Fibroblast of the aortic adventitia (primary cell): ENCODE data around the gene TIMM21. TPM values are rescaled to one million over a fixed set of nuclear protein-coding genes. Genes with fewer than 3 reads are reported as not detected.

Source experiments
- DNase-seq: peaks from one replicate; pipeline ENCODE4 v3.0.0-alpha.2; 2010; ENCODE audit warnings: low read depth
- H3K4me3 ChIP-seq: 2 replicates; pipeline ENCODE4 v1.5.1; 2011; ENCODE audit warnings: low read depth, mild to moderate bottlenecking, control low read depth, low read length, moderate library complexity
- total RNA-seq: library from RNA; depleted of rRNA; stranded (reverse); fragments of >200 nt; gene quantifications from 2 replicates; pipeline ENCODE4 v1.2.3, GENCODE V29; 2012; ENCODE audit warnings: low replicate concordance
- TF ChIP-seq, protein P1 (sequence below): IDR thresholded peaks from 2 replicates; pipeline ENCODE4 v1.5.1; 2011; ENCODE audit warnings: mild to moderate bottlenecking, low read length, control low read depth, inconsistent platforms; ENCODE audit not compliant: insufficient read depth

Gene TIMM21
- total RNA-seq, 1 donor = 34.5 TPM

DNA sequence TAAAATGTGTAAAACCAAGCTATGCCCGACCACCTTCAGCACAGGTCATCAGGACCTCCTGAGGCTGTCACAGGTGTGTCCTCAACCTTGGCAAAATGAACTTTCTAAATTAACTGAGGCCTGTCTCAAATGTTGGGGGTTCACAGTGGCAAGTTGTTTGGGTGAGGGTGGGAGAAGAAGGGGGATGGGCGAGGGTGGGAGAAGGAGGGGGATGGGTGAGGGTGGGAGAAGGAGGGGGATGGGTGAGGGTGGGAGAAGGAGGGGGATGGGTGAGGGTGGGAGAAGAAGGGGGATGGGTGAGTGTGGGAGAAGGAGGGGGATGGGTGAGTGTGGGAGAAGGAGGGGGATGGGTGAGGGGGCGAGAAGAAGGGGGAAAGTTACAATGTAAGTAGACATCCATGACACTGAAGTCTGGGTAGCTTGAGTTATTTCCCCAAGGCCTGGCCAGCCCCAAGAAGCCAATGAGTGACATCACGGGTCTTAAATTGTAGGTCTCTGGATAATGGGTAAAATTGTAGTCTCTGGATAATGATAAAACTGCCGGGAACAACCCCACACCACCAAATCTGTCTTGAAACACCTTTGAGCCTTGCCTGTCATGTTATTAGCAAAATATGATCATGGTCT is 56.3 kb downstream of the TIMM21 start:
- TF ChIP-seq, protein P1, sequence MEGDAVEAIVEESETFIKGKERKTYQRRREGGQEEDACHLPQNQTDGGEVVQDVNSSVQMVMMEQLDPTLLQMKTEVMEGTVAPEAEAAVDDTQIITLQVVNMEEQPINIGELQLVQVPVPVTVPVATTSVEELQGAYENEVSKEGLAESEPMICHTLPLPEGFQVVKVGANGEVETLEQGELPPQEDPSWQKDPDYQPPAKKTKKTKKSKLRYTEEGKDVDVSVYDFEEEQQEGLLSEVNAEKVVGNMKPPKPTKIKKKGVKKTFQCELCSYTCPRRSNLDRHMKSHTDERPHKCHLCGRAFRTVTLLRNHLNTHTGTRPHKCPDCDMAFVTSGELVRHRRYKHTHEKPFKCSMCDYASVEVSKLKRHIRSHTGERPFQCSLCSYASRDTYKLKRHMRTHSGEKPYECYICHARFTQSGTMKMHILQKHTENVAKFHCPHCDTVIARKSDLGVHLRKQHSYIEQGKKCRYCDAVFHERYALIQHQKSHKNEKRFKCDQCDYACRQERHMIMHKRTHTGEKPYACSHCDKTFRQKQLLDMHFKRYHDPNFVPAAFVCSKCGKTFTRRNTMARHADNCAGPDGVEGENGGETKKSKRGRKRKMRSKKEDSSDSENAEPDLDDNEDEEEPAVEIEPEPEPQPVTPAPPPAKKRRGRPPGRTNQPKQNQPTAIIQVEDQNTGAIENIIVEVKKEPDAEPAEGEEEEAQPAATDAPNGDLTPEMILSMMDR = no peak
- H3K4me3 ChIP-seq = no peak overlapping the region
- DNase-seq = no peak

Other genes starting within 250 kb of the TIMM21 start
- 0.27 and 0.49 TPM in 2 replicates for gene FBXO15, start 689 bp upstream of the TIMM21 start, total RNA-seq
- 38.8 and 89.2 TPM in 2 replicates for gene CYB5A, start 143.4 kb downstream of the TIMM21 start, total RNA-seq
- not detected in 2 replicates for gene C18orf63, start 167.3 kb downstream of the TIMM21 start, total RNA-seq